Neural progenitor cell (in vitro differentiated cells): Measurements from ENCODE around the gene VPS13D.

ENCODE experiments used
- CTCF ChIP-seq: fragments of 200-600 bp; sonication (generic); IDR thresholded peaks from 2 replicates; pipeline ENCODE4 v1.5.1; 2017; ENCODE audit warnings: antibody characterized with exemption, mild to moderate bottlenecking
- EZH2 ChIP-seq: fragments of 200-600 bp; sonication (generic); IDR thresholded peaks from 2 replicates; pipeline ENCODE4 v1.6.1; 2017; ENCODE audit warnings: antibody characterized with exemption, mild to moderate bottlenecking, moderate library complexity
- EZH2phosphoT487 ChIP-seq: fragments of 200-600 bp; sonication (generic); IDR thresholded peaks from 2 replicates; pipeline ENCODE4 v1.6.1; 2017; ENCODE audit warnings: antibody characterized with exemption

- TF ChIP-seq CTCF (no peak), EZH2phosphoT487 (no peak), EZH2 (no peak)
These were observed 186.3 kb downstream of the VPS13D start for GRCh38 chr1:12416101-12416500.
